GM23248 (cell line): ENCODE data around the gene FBH1.

Experiments used
- EZH2 ChIP-seq: fragments of 200-600 bp; sonication (generic); IDR thresholded peaks from 2 replicates; pipeline ENCODE4 v1.6.1; 2018; ENCODE audit warnings: antibody characterized with exemption, mild to moderate bottlenecking; ENCODE audit not compliant: insufficient read depth, poor library complexity, severe bottlenecking
- EZH2phosphoT487 ChIP-seq: fragments of 200-600 bp; sonication (generic); IDR thresholded peaks from 2 replicates; pipeline ENCODE4 v1.6.1; 2018; ENCODE audit warnings: antibody characterized with exemption, moderate library complexity, mild to moderate bottlenecking, low read depth; ENCODE audit not compliant: insufficient read depth

GRCh38 chr10:5921746-5922145, 31.7 kb downstream of the FBH1 start:
- no peak for TF ChIP-seq EZH2phosphoT487
- no peak for TF ChIP-seq EZH2
